HG03103 (cell line): Measurements from ENCODE around the gene RPS6KA2.

Experiments used
- ATAC-seq: cut with Tn5 transposase; IDR thresholded peaks from one replicate; pipeline ENCODE4 v1.9.1; 2021; ENCODE audit warnings: low read depth; ENCODE audit not compliant: unreplicated experiment

The RPS6KA2 gene

GRCh38 chr6:166616261-166617238, 10.5 kb downstream of the RPS6KA2 start:
- no peak for ATAC-seq

GRCh38 chr6:166615059-166615770, 11.8 kb downstream of the RPS6KA2 start:
- no peak for ATAC-seq

GRCh38 chr6:166614589-166614988, 12.5 kb downstream of the RPS6KA2 start:
- no peak for ATAC-seq

- ATAC-seq: no peak
Measured at GRCh38 chr6:166614171-166614583, 12.9 kb downstream of the RPS6KA2 start.

GRCh38 chr6:166613027-166613426, 14.0 kb downstream of the RPS6KA2 start:
- no peak for ATAC-seq

- no peak for ATAC-seq
Measured at GRCh38 chr6:166612471-166612881, 14.6 kb downstream of the RPS6KA2 start.

- no peak for ATAC-seq
Measured at GRCh38 chr6:166611631-166612030, 15.4 kb downstream of the RPS6KA2 start.

- ATAC-seq: no peak
Measured at GRCh38 chr6:166610069-166610468, 17.0 kb downstream of the RPS6KA2 start.

GRCh38 chr6:166608774-166609173, 18.3 kb downstream of the RPS6KA2 start:
- ATAC-seq: no peak

GRCh38 chr6:166605752-166606151, 21.3 kb downstream of the RPS6KA2 start:
- no peak for ATAC-seq

- no peak for ATAC-seq
Measured at GRCh38 chr6:166604911-166605310, 22.1 kb downstream of the RPS6KA2 start.

- ATAC-seq: no peak
Measured at GRCh38 chr6:166604328-166604727, 22.7 kb downstream of the RPS6KA2 start.

- ATAC-seq: no peak
Measured at GRCh38 chr6:166603043-166603690, 23.9 kb downstream of the RPS6KA2 start.

- ATAC-seq: no peak
Measured at GRCh38 chr6:166601956-166602355, 25.1 kb downstream of the RPS6KA2 start.

GRCh38 chr6:166600931-166601330, 26.1 kb downstream of the RPS6KA2 start:
- no peak for ATAC-seq

- no peak for ATAC-seq
Measured at GRCh38 chr6:166599205-166599604, 27.8 kb downstream of the RPS6KA2 start.

GRCh38 chr6:166598441-166599138, 28.5 kb downstream of the RPS6KA2 start:
- no peak for ATAC-seq

GRCh38 chr6:166597711-166598440, 29.2 kb downstream of the RPS6KA2 start:
- no peak for ATAC-seq

- no peak for ATAC-seq
Measured at GRCh38 chr6:166596776-166597507, 30.1 kb downstream of the RPS6KA2 start.
